HepG2 (cell line): ENCODE data around the gene MIDN. TPM values are rescaled to one million over a fixed set of nuclear protein-coding genes. Genes with fewer than 3 reads are reported as not detected.

Experiments
- ATAC-seq: fragments of 200-7000 bp; cut with Tn5 transposase; 3 replicates; pipeline ENCODE4 v1.9.1; 2020; ENCODE audit warnings: mild to moderate bottlenecking, moderate library complexity
- BruUV-seq: library from RNA; stranded (reverse); fragments of 400-500 nt; replicated peaks from 2 replicates; lab custom pipeline; 2021; lab: Mats Ljungman, UMichigan
- CTCF ChIA-PET: fragments of 300-600 bp; formaldehyde crosslinking; extraction: SDS; loops from one replicate; lab custom pipeline; 2021; ENCODE audit warnings: low total read pairs, inconsistent platforms, low intra/inter-chr PET ratio; lab: Yijun Ruan, JAX
- POLR2A ChIA-PET: fragments of 350-600 bp; sonication (Branson Sonifier 250); formaldehyde crosslinking; loops from one replicate; lab custom pipeline; 2020; ENCODE audit warnings: antibody characterized with exemption, inconsistent platforms; lab: Yijun Ruan, JAX
- DNase-seq: peaks from one replicate; pipeline ENCODE4 v3.0.0-alpha.2; 2015; ENCODE audit warnings: low spot score
- FAIRE-seq: peaks from 3 replicates; lab custom pipeline; 2011; peaks lifted over from hg19 to GRCh38; lab: Jason Lieb, UNC
- H2AFZ ChIP-seq: one replicate; pipeline ENCODE4 v1.6.1; 2011; ENCODE audit warnings: low read length, inconsistent platforms
- H3K27ac ChIP-seq: fragments of 300-600 bp; 3 replicates; pipeline ENCODE4 v1.8.0; 2011; ENCODE audit warnings: mixed run types, mild to moderate bottlenecking, mixed read lengths, low read length, inconsistent platforms; ENCODE audit not compliant: insufficient read depth; ENCODE audit errors: extremely low read length
- H3K27me3 ChIP-seq, 2 experiments: fragments of 200-600 bp in 1 of 2; 2 replicates in 1 of 2; 3 replicates in 1 of 2; pipeline versions ENCODE4 v1.6.0 to v1.8.0; 2011; ENCODE audit warnings: low read length in 2 of 2, mild to moderate bottlenecking in 2 of 2, moderate library complexity in 2 of 2, inconsistent platforms in 1 of 2; ENCODE audit not compliant: insufficient read depth in 2 of 2, control insufficient read depth in 1 of 2
- H3K36me3 ChIP-seq, 2 experiments: fragments of 200-600 bp in 1 of 2; replicated peaks in 1 of 2; 2 replicates in 1 of 2; 3 replicates in 1 of 2; pipeline versions ENCODE4 v1.5.1 to v1.8.0; 2011; ENCODE audit warnings: low read length in 2 of 2, inconsistent platforms in 1 of 2; ENCODE audit not compliant: insufficient read depth in 2 of 2, control insufficient read depth in 1 of 2
- H3K4me1 ChIP-seq: 2 replicates; pipeline ENCODE4 v1.5.1; 2012; ENCODE audit warnings: low read length, inconsistent platforms; ENCODE audit not compliant: insufficient read depth
- H3K4me2 ChIP-seq: 2 replicates; pipeline ENCODE4 v1.6.0; 2011; ENCODE audit warnings: low read depth, low read length, inconsistent platforms
- H3K4me3 ChIP-seq, 3 experiments: fragments of 200-600 bp in 1 of 3; sonication (generic), shearing (Covaris generic) in 1 of 3; replicated peaks in 1 of 3; 2 replicates each; pipeline ENCODE4 v1.5.1; 2011 to 2016; ENCODE audit warnings: low read length in 3 of 3, inconsistent platforms in 2 of 3, low read depth in 2 of 3, mild to moderate bottlenecking in 2 of 3, control low read depth in 1 of 3, mixed read lengths in 1 of 3; ENCODE audit not compliant: insufficient read depth in 1 of 3
- H3K79me2 ChIP-seq: one replicate; pipeline ENCODE4 v1.6.1; 2011; ENCODE audit warnings: low read length, inconsistent platforms; ENCODE audit not compliant: insufficient read depth
- H3K9ac ChIP-seq: 2 replicates; pipeline ENCODE4 v1.6.0; 2011; ENCODE audit warnings: mild to moderate bottlenecking, low read depth, low read length, inconsistent platforms; ENCODE audit not compliant: insufficient read depth
- H3K9me3 ChIP-seq: 2 replicates; pipeline ENCODE4 v1.5.1; 2012; ENCODE audit warnings: mild to moderate bottlenecking, low read length
- H4K20me1 ChIP-seq: 2 replicates; pipeline ENCODE4 v1.6.0; 2011; ENCODE audit warnings: inconsistent platforms, mild to moderate bottlenecking, low read length, moderate library complexity; ENCODE audit not compliant: insufficient read depth
- AGO2 ChIP-seq: fragments of 200-400 bp; formaldehyde crosslinking; optimal IDR thresholded peaks from 2 replicates; pipeline ENCODE3; 2017; ENCODE audit warnings: mild to moderate bottlenecking, low read depth, low read length, moderate library complexity
- AKAP8 ChIP-seq: sonication (generic); formaldehyde crosslinking; IDR thresholded peaks from 2 replicates; pipeline ENCODE4 v1.5.1; 2020; ENCODE audit warnings: mild to moderate bottlenecking, missing genetic modification reagents
- ELF4 ChIP-seq: sonication (generic); formaldehyde crosslinking; IDR thresholded peaks from 2 replicates; pipeline ENCODE4 v1.5.0; 2020; ENCODE audit warnings: missing genetic modification reagents, mild to moderate bottlenecking, moderate library complexity, borderline replicate concordance
- HNRNPL ChIP-seq: fragments of 200-400 bp; formaldehyde crosslinking; IDR thresholded peaks from 2 replicates; pipeline ENCODE4 v1.6.1; 2017; ENCODE audit warnings: mild to moderate bottlenecking, low read depth, low read length
- JDP2 ChIP-seq: sonication (generic); formaldehyde crosslinking; IDR thresholded peaks from 2 replicates; pipeline ENCODE4 v1.8.1; 2022; ENCODE audit warnings: missing genetic modification reagents, borderline replicate concordance
- NR1H2 ChIP-seq: sonication (generic); formaldehyde crosslinking; IDR thresholded peaks from 2 replicates; pipeline ENCODE4 v1.8.1; 2022; ENCODE audit warnings: low read depth, missing genetic modification reagents, borderline replicate concordance
- PAF1 ChIP-seq: IDR thresholded peaks from 2 replicates; pipeline ENCODE4 v1.6.1; 2016; ENCODE audit warnings: missing genetic modification reagents, missing compliant biosample characterization
- POLR2AphosphoS2 ChIP-seq: IDR thresholded peaks from 2 replicates; pipeline ENCODE4 v1.6.1; 2011; ENCODE audit warnings: low read depth, low read length, improper control_type of control experiment
- POLR2AphosphoS5 ChIP-seq: IDR thresholded peaks from 2 replicates; pipeline ENCODE4 v1.6.1; 2012; ENCODE audit warnings: low read depth, low read length
- RBFOX2 ChIP-seq: fragments of 200-400 bp; formaldehyde crosslinking; IDR thresholded peaks from 2 replicates; pipeline ENCODE4 v1.6.1; 2017; ENCODE audit warnings: low read depth, mild to moderate bottlenecking, low read length
- RXRA ChIP-seq: sonication (generic); formaldehyde crosslinking; IDR thresholded peaks from 2 replicates; pipeline ENCODE4 v1.5.1; 2020; ENCODE audit warnings: missing genetic modification reagents
- SALL1 ChIP-seq: sonication (generic); formaldehyde crosslinking; IDR thresholded peaks from 2 replicates; pipeline ENCODE4 v1.8.0; 2022; ENCODE audit warnings: mild to moderate bottlenecking, missing genetic modification reagents
- ZNF367 ChIP-seq: sonication (generic); formaldehyde crosslinking; IDR thresholded peaks from 2 replicates; pipeline ENCODE4 v1.4.0; 2020; ENCODE audit warnings: missing genetic modification reagents, borderline replicate concordance
- ZNF468 ChIP-seq: sonication (generic); formaldehyde crosslinking; IDR thresholded peaks from 2 replicates; pipeline ENCODE4 v1.8.0; 2022; ENCODE audit warnings: mild to moderate bottlenecking, moderate library complexity, missing genetic modification reagents
- ZNF773 ChIP-seq: sonication (generic); formaldehyde crosslinking; IDR thresholded peaks from 2 replicates; pipeline ENCODE4 v1.4.0; 2020; ENCODE audit warnings: missing genetic modification reagents, borderline replicate concordance
- WGBS: methylation state at CpG from one replicate; pipeline ENCODE4 v1.1.6; 2017; ENCODE audit warnings: low lambda C conversion rate; 5-methylcytosine and 5-hydroxymethylcytosine counted together
- in situ Hi-C: cut with HindIII; loops from 2 replicates; pipeline ENCODE4 v1.10.0; 2017; ENCODE audit warnings: low pct_unique_long_range_greater_than_20kb; ENCODE audit not compliant: extremely low pct_ligation_motif_present
- intact Hi-C: fragments of 100-400 bp; cut with micrococcal nuclease; formaldehyde crosslinking; loops from one replicate; pipeline ENCODE4 v1.10.0; 2022; ENCODE audit not compliant: unreplicated experiment
- polyA plus RNA-seq, 8 experiments: library from polyadenylated mRNA; depleted of rRNA in 3 of 8; stranded (reverse) in 7 of 8; unstranded in 1 of 8; fragments of >200 nt; fragmentation: Illumina TruSeq in 4 of 8; extraction: Trizol in 4 of 8; gene quantifications; 2 replicates each; pipeline versions ENCODE4 v1.2.1 to v1.2.3, GENCODE V29; 2011 to 2016; ENCODE audit warnings: low read depth in 4 of 8, missing spikeins in 1 of 8, mixed read lengths in 1 of 8; ENCODE audit not compliant: insufficient read depth in 1 of 8
- total RNA-seq, 5 experiments: library from RNA; depleted of rRNA; stranded (reverse); fragments of >200 nt; fragmentation: Illumina TruSeq; extraction: Trizol; gene quantifications; 2 replicates each; pipeline ENCODE4 v1.2.3, GENCODE V29; 2016; ENCODE audit warnings: low read depth in 1 of 5
- TF ChIP-seq, protein P1 (sequence below): sonication (generic); formaldehyde crosslinking; IDR thresholded peaks from 2 replicates; pipeline ENCODE4 v1.5.0; 2020; ENCODE audit warnings: missing genetic modification reagents

Gene MIDN
- total and polyA plus RNA-seq, 2 of the 13 experiments (the other 11 are each of a cell fraction or from before 2014, with no cell fraction given) = 8.4 to 18.0 TPM

DNA sequence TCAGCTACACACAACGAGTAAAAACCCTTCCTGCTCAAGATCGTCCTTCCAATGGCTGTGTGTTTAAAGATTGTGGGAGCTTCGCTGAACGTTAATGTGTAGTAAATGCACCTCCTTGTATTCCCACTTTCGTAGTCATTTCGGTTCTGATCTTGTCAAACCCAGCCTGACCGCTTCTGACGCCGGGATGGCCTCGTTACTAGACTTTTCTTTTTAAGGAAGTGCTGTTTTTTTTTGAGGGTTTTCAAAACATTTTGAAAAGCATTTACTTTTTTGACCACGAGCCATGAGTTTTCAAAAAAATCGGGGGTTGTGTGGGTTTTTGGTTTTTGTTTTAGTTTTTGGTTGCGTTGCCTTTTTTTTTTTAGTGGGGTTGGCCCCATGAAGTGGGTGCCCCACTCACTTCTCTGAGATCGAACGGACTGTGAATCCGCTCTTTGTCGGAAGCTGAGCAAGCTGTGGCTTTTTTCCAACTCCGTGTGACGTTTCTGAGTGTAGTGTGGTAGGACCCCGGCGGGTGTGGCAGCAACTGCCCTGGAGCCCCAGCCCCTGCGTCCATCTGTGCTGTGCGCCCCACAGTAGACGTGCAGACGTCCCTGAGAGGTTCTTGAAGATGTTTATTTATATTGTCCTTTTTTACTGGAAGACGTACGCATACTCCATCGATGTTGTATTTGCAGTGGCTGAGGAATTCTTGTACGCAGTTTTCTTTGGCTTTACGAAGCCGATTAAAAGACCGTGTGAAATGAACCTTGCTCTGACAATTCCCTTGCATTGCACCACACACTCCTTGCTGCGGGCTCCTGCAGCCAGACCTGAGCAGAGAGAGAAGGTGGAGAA, 24.3 kb downstream of the MIDN start:
- ChIA-PET CTCF (no interaction called here), POLR2A (interaction anchor here (1.0 to 4.2 kb wide), 9 partner anchors 11 to 101 kb away, joined by 3 to 41 read pairs (median 5); no protein-coding TSS in a partner anchor)
- no peak overlapping the region for H3K4me2 ChIP-seq
- FAIRE-seq = no peak
- no peak for DNase-seq
- TF ChIP-seq RBFOX2 (peak; percentile 11), JDP2 (no peak)
- H3K4me1 ChIP-seq = peaks cover 80% of the 10 kb centered on the region
- no peak for ATAC-seq
- H4K20me1 ChIP-seq = peaks cover 36% of the 10 kb centered on the region
- peaks cover 19 to 46% of the 10 kb centered on the region in 2 experiments for H3K36me3 ChIP-seq
- WGBS = 93% methylated on average over 33 of the region's 33 CpGs
- no peak overlapping the region for H3K27ac ChIP-seq
- in situ Hi-C loops (no loop called here), intact Hi-C loops (no loop called here)
- H3K79me2 ChIP-seq = peaks cover 38% of the 10 kb centered on the region
- no peak overlapping the region for H3K4me3 ChIP-seq
- no peak overlapping the region for H3K9ac ChIP-seq
- no peaks in the 10 kb centered on the region for H3K9me3 ChIP-seq
- H2AFZ ChIP-seq = no peak overlapping the region
- BruUV-seq = no TSS peak
- H3K27me3 ChIP-seq = no peaks in the 10 kb centered on the region

DNA sequence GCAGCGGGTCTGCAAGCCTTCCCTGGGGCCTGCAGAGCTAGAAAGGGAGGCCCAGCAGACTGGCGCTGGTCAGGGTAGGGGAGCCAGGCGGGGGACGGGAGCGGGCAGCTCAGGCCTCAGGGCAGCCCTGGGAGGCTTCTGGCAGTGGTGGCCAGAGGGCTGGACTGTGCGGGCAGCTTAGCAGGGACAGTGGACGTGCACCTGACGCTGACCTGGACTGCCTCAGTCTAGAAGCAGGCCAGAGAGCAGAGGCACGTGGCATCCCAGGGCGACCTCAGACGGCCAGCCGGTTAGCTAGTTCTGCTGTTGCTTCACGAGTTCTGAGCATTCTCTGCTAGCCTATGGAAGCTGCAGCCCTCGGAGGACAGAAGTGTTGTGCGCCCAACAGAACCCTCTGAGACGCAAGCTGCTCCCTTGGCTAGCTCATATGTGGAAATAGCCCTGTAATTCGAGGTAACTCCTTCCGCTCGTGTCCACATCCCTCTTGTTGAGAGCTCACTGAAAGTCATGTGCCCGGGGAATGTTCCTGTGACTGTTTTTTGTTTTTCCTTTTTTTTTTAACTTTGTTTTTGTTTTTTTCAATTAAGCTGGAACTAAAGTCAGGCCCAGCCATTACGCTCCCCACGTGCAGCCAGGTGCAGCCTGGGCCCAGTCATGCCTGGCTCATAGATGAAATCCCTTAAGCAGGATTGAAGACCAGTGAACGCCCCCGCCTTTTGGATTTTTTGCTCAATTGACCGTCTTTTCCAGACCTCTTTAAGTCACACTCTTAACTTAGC, 25.1 kb downstream of the MIDN start:
- intact Hi-C loops = no loop called here
- WGBS = 96% methylated on average over 14 of the region's 25 CpGs
- H3K27me3 ChIP-seq = no peaks in the 10 kb centered on the region
- TF ChIP-seq ZNF773 (CRISPR knock-in tag) = no peak
- peak; percentile 96 for TF ChIP-seq AGO2
- TF ChIP-seq POLR2AphosphoS2 = peak; percentile 26; the same call in 1 of the 2 replicates
- 0 out of 2 replicates have a peak, but pooled peaks have one; percentile 28 for TF ChIP-seq HNRNPL
- TF ChIP-seq RXRA (CRISPR knock-in tag) = peak; percentile 35; the same call in 1 of the 2 replicates
- no peak for TF ChIP-seq ELF4 (CRISPR knock-in tag)
- TF ChIP-seq POLR2AphosphoS5 = peak; percentile 21
- TF ChIP-seq RBFOX2 = peak; percentile 82
- TF ChIP-seq, protein P1, sequence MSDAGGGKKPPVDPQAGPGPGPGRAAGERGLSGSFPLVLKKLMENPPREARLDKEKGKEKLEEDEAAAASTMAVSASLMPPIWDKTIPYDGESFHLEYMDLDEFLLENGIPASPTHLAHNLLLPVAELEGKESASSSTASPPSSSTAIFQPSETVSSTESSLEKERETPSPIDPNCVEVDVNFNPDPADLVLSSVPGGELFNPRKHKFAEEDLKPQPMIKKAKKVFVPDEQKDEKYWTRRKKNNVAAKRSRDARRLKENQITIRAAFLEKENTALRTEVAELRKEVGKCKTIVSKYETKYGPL (CRISPR knock-in tag) = no peak
- 0 out of 2 replicates have a peak, but pooled peaks have one; percentile 52 for TF ChIP-seq AKAP8 (CRISPR knock-in tag)
- TF ChIP-seq SALL1 (CRISPR knock-in tag) = 0 out of 2 replicates have a peak, but pooled peaks have one; percentile 4
- 0 out of 2 replicates have a peak, but pooled peaks have one; percentile 49 for TF ChIP-seq ZNF468 (CRISPR knock-in tag)
- no peak for TF ChIP-seq ZNF367
- TF ChIP-seq PAF1 (CRISPR knock-in tag) = peak; percentile 69; the same call in 1 of the 2 replicates
- TF ChIP-seq NR1H2 = no peak
- CTCF ChIA-PET = no interaction called here
- H3K9me3 ChIP-seq = no peaks in the 10 kb centered on the region
- peaks cover 72% of the 10 kb centered on the region for H3K4me1 ChIP-seq
- no peak overlapping the region for H3K4me2 ChIP-seq
- no peak overlapping the region for H3K27ac ChIP-seq
- peaks cover 36% of the 10 kb centered on the region for H4K20me1 ChIP-seq
- in situ Hi-C loops = no loop called here
- DNase-seq (no peak), ATAC-seq (no peak), FAIRE-seq (no peak)
- no peak overlapping the region for H3K9ac ChIP-seq
- POLR2A ChIA-PET = interaction anchor here (0.6 to 4.2 kb wide), 11 partner anchors 8 to 176 kb away, joined by 3 to 41 read pairs (median 3); partner anchors contain the start of gene ATP5F1D
- H3K4me3 ChIP-seq = no peak overlapping the region
- BruUV-seq = no TSS peak
- no peak overlapping the region for H2AFZ ChIP-seq
- H3K79me2 ChIP-seq = peaks cover 38% of the 10 kb centered on the region
- H3K36me3 ChIP-seq = peaks cover 19 to 46% of the 10 kb centered on the region in 2 experiments
